Stimulated activated CD8-positive, alpha-beta memory T cell treated with anti-CD3 and anti-CD28 coated beads, Interleukin-12 subunit alpha, Interleukin-12 subunit beta, amount 100 ng/mL, for 4 hours (primary cell): ENCODE data around the gene MAP2K1.

Experiments used
- DNase-seq: peaks from one replicate; pipeline ENCODE4 v3.0.0-alpha.2; 2020; ENCODE audit warnings: low read depth

The MAP2K1 gene

GRCh38 chr15:66394472-66394871 is 7.8 kb downstream of the MAP2K1 start:
- DNase-seq, result no peak

- no peak for DNase-seq
These were observed 8.2 kb downstream of the MAP2K1 start for GRCh38 chr15:66394915-66395314.

- no peak for DNase-seq
These were observed 12.6 kb downstream of the MAP2K1 start for GRCh38 chr15:66399276-66399675.

- no peak for DNase-seq
These were observed 13.7 kb downstream of the MAP2K1 start for GRCh38 chr15:66400351-66400774.

GRCh38 chr15:66401130-66402021 is 14.7 kb downstream of the MAP2K1 start:
- no peak for DNase-seq

- no peak for DNase-seq
These were observed 16.1 kb downstream of the MAP2K1 start for GRCh38 chr15:66402761-66403284.

- DNase-seq, result no peak
These were observed 16.6 kb downstream of the MAP2K1 start for GRCh38 chr15:66403323-66403722.

- no peak for DNase-seq
These were observed 17.4 kb downstream of the MAP2K1 start for GRCh38 chr15:66404122-66404521.

GRCh38 chr15:66404532-66404931 is 17.8 kb downstream of the MAP2K1 start:
- DNase-seq, result no peak

GRCh38 chr15:66405007-66405406 is 18.3 kb downstream of the MAP2K1 start:
- no peak for DNase-seq

- DNase-seq, result no peak
These were observed 18.9 kb downstream of the MAP2K1 start for GRCh38 chr15:66405615-66406014.

GRCh38 chr15:66408254-66408653 is 21.5 kb downstream of the MAP2K1 start:
- no peak for DNase-seq

GRCh38 chr15:66408675-66409282 is 22.1 kb downstream of the MAP2K1 start:
- DNase-seq, result no peak

- DNase-seq, result no peak
These were observed 22.9 kb downstream of the MAP2K1 start for GRCh38 chr15:66409565-66410108.

GRCh38 chr15:66411190-66411589 is 24.5 kb downstream of the MAP2K1 start:
- DNase-seq, result no peak

GRCh38 chr15:66412220-66412619 is 25.5 kb downstream of the MAP2K1 start:
- DNase-seq, result no peak

- DNase-seq, result no peak
These were observed 26.9 kb downstream of the MAP2K1 start for GRCh38 chr15:66413579-66413978.

GRCh38 chr15:66415360-66415759 is 28.6 kb downstream of the MAP2K1 start:
- DNase-seq, result no peak

- no peak for DNase-seq
These were observed 31.0 kb downstream of the MAP2K1 start for GRCh38 chr15:66417736-66418135.

- no peak for DNase-seq
These were observed 32.8 kb downstream of the MAP2K1 start for GRCh38 chr15:66419471-66419870.

GRCh38 chr15:66422347-66422746 is 35.6 kb downstream of the MAP2K1 start:
- DNase-seq, result no peak

- DNase-seq, result no peak
These were observed 36.4 kb downstream of the MAP2K1 start for GRCh38 chr15:66423149-66423548.
